A673 (cell line): ENCODE data around the gene ASPSCR1.

ENCODE experiments used
- CTCF ChIP-seq: fragments of 300-800, 200-600 bp; sonication (generic); conservative IDR thresholded peaks from 2 replicates; pipeline ENCODE4 v1.5.1; 2017; ENCODE audit warnings: low read depth, mild to moderate bottlenecking, antibody characterized with exemption, low read length, moderate library complexity, mixed read lengths
- EZH2 ChIP-seq: fragments of 200-600 bp; sonication (generic); IDR thresholded peaks from 2 replicates; pipeline ENCODE4 v1.6.1; 2017; ENCODE audit warnings: borderline replicate concordance, low read depth, mild to moderate bottlenecking, mixed read lengths, antibody characterized with exemption, low read length; ENCODE audit not compliant: poor library complexity, severe bottlenecking

- TF ChIP-seq CTCF (no peak), EZH2 (no peak)
These were observed 75.7 kb downstream of the ASPSCR1 start for GRCh38 chr17:82053130-82053529.
